ENCODE data around the gene SOX21.

The SOX21 gene

GRCh38 chr13:94709001-94709834 lies 3.1 kb downstream of the SOX21 start:
- no peak for DNase-seq (ENCODE audit: low read depth in 2 of 3, low spot score in 2 of 3)

GRCh38 chr13:94708031-94708859 lies 4.1 kb downstream of the SOX21 start:
- DNase-seq (ENCODE audit: low read depth in 2 of 3, low spot score in 2 of 3): no peak

DNA sequence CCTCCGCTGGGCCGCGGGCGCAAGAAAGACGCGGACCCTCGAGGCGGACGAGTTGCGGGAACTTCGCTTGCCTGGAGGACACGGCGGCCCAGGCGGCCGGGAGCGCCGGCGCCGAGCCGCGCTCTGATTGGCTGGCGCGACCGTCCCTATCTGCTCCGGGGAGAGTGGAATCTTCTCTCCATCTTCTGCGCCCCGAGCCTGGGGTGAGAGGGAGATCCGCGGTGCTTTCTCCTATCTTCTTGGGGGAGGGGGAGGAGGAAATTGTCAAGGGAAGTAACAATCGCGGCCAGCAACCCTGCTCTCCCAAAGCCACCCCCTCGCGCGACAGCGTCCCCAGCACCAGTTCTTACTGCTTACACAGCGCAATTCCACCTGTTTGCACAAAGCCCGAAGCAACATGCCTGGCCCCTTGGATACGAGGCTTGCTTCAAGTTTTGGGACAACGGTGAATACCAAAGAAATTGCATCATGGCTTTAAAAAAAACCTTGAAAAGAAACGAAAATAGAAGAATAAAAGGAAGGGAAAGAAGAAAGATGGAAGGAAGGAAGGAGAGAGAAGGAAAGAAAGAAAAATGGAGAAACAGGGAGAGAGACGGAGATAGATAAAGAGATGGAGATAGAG lies 4.8 kb downstream of the SOX21 start:
- DNase-seq (ENCODE audit: low read depth in 2 of 3, low spot score in 2 of 3): no peak

DNA sequence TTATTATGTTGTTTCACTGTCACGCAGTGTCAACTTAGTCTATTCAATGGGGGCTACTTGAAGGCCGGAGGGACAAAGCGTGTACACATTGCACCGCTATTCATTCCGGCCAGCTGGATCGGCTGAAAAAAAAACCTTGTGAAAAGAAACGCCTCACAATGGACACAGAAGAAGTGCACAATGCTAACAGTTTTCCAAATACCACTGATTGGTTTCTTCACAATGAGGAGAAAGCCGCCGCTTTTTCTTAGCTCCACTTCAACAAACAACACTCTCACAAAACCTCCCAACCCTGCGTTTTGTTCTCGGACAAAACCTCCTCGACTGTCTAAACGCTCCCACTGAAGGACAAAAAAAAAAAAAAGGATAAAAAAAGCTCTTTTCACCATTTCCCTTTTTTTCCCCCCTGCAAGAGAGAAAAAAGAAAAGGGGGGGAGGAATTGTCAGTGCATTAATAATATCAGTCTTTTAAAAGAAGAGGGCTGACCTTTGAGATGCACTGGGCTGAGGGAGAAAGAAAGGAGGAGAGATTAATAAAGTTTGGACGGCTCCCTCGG lies 5.4 kb downstream of the SOX21 start:
- no peak for DNase-seq (ENCODE audit: low read depth in 2 of 3, low spot score in 2 of 3)

- DNase-seq (ENCODE audit: low read depth in 2 of 3, low spot score in 2 of 3): no peak
Measured at GRCh38 chr13:94706101-94706842, 6.1 kb downstream of the SOX21 start.

DNA sequence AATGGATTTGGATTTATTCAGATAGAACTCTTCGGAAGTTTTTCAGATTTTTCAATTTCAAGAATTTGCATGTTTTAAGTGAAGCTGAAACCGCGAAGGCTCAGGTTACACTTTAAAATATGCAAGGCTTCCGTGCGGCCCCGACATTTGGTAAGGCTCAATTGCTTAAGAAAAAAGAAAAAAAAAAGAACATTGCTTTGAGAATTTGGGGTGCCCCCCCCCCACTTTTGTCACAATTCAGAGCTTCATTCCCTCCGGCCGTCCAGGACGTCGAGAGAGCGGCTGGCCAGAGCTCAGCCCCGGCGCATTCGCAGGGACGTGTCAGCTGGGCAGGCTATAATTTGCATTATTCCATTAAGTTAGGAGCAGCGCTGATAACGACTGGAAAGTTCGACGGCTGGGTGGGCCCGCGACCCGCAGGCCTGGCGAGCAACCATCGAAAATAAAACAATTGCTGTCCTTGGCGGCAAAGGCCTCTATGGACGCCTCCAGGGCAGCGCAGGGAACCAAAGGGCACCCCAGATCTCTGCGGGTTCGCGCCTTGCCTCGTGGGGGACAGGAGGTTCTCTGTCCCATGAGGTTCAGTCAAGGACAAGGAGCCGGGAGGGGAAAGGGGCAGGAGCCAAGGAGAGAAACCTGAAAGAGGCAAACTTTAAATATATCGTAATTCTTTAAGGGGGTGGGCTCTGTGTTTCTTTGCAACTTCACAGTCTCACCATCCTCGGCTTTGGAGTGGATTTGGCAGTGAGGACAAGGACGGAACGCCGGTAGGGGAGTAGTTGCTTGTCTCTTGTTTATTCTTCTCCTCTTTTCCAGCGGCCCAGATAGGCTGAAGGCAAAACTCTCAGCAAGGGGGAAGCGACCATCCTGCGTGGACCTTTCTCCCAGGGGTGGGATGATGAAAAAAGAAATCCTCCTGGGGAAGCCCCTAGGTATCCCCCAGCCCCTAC lies 7.0 kb downstream of the SOX21 start:
- no peak for DNase-seq (ENCODE audit: low read depth in 2 of 3, low spot score in 2 of 3)

DNA sequence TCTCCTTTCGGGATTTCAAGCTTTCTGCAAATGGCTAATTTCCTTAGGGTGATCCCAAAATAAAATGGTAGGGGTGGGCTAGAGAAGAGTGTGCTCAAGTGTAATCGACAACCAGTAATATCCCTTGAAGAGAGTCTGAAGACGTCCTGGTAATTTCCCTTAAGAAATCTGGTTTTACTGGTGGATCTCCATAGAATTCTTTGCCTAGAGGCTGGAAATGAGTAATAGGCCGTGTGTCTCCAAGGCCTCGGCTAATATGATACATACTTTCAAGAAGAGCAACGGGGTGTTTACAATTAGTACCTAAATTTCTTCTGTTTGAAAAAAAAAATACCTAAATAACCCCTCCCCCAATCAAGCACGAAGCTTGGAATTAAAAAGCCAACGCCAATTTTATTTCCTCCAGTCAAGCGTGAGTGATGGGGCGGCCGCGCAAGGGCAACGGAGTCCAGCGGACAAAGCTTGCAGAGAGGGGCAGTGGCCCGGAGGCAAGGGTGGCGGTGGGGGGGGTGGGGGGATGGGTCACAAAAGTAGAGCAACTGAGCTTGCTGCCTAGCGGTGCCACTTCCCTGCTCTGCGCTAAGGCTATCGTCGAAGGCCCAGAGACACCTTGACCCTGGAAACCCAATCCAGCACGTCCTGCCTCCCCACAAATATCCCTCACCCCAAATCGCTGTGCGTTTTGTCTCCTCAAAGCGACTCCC lies 7.8 kb downstream of the SOX21 start:
- no peak for DNase-seq (ENCODE audit: low read depth in 2 of 3, low spot score in 2 of 3)

GRCh38 chr13:94703721-94704314 lies 8.5 kb downstream of the SOX21 start:
- DNase-seq (ENCODE audit: low read depth in 2 of 3, low spot score in 2 of 3): no peak

GRCh38 chr13:94703271-94703670 lies 9.1 kb downstream of the SOX21 start:
- DNase-seq (ENCODE audit: low read depth in 2 of 3, low spot score in 2 of 3): no peak

GRCh38 chr13:94702181-94703041 lies 9.9 kb downstream of the SOX21 start:
- DNase-seq (ENCODE audit: low read depth in 2 of 3, low spot score in 2 of 3): no peak

GRCh38 chr13:94701313-94702180 lies 10.8 kb downstream of the SOX21 start:
- no peak for DNase-seq (ENCODE audit: low read depth in 2 of 3, low spot score in 2 of 3)

- no peak for DNase-seq (ENCODE audit: low read depth in 2 of 3, low spot score in 2 of 3)
Measured at GRCh38 chr13:94700536-94700935, 11.8 kb downstream of the SOX21 start.

DNA sequence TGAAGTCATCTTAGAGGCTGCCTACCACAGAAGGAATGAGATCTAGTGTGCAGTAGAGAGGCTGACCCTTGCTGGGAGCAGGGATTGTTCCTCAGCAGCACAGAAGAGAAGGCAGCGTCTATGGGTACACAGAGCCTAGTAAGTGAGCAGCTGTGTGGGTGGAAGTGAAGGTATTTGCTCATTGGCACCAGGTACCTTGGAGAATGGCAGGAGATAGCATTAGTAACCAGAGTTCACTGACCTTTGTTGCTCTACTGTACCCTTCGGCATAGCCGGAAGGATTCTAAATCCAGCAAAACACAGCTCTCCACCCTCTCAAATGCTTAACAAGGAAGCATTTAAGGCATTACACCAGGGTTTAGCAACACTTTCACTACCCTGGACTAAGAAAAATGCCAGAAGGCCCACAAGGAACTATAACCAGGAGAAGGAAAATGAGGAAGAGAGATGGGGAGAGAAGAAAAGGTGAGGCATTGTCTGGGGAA lies 12.3 kb downstream of the SOX21 start:
- DNase-seq (ENCODE audit: low read depth in 2 of 3, low spot score in 2 of 3): no peak

DNA sequence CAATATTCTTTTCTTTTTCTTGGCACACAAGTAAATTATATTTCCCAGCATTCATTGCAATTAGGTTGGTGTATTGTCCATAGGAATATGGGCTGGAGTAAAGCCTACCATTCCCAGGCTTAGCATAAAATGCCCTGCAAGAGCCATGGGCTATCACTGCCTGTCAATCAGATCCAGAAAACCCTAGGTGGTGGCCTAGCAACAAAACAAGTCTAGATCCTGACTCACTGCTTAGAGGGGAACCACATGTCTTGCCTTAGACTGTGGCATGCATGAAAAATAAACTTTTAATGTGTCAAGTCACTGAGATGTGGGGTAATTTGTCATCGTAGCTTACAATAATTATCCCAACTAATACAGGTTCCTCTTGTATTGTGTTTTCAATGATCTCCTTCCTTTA lies 16.2 kb downstream of the SOX21 start:
- DNase-seq (ENCODE audit: low read depth in 2 of 3, low spot score in 2 of 3): no peak

DNA sequence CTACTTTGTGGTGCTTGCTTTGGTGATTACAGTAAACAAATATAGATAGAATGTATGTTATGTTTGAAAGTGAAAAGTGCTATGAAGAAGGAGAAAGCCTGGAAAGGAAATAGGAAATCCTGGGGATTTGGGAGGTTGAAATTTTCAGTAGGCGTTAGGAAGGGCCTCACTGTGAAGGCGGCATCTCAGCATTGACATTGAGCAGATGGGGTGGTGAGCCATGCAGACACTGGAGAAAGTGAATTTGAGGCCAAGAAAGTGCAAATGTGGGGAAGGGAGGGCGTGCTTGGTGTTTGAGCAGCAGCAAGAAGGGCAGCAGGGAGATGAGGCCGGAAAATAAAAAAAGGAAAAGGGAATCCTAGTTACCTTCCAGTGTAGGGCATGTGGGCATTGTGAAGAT lies 20.3 kb downstream of the SOX21 start:
- no peak for DNase-seq (ENCODE audit: low read depth in 2 of 3, low spot score in 2 of 3)

DNA sequence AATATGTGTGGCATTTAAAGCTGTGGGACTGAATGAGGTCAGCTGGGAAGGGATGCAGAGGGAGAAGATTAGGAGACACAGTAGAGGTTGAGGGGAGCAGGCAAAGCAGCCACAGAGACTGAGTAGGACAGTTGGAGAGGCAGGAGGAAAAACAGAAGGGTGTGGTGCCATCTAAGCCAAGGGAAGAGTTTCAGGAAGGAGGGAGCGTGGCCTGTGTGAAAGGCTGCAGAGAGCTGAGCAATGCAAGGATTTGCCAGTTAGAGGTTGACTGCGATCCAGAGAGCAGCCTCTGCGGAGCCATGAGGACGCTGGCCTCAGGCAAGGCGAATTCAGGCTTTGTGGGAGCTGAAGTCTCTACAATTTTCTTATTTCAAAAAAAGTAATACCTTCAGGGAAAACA lies 28.9 kb downstream of the SOX21 start:
- no peak for DNase-seq (ENCODE audit: low read depth in 2 of 3, low spot score in 2 of 3)

DNA sequence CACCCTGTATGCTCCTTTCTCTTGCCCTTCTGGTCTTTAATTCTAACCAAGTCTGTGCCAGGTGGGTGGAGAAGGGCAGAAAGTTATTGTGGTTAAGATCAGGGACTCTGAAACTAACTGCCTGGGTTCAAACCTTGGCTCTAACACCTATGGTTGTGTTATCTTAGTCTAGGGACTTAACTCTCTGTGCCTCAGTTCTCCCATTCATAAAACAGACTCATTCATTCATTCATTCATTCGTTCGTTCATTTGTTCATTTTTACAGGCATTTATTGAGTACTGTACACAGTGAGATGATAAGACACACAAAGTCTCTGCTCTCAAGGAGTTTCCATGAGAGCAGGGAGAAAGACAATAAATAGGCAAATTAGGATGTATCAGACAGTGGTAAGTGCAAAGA lies 30.1 kb downstream of the SOX21 start:
- no peak for DNase-seq (ENCODE audit: low read depth in 2 of 3, low spot score in 2 of 3)

Data from activated CD8-positive, alpha-beta memory T cell treated with anti-CD3 and anti-CD28 coated beads for 48 hours (primary cell).